ENCODE data around the gene SLC50A1. TPM values are rescaled to one million over a fixed set of nuclear protein-coding genes. Genes with fewer than 3 reads are reported as not detected.

The SLC50A1 gene
- total and polyA plus RNA-seq, 2 of the 8 experiments (the other 6 are each of a cell fraction or from before 2014, with no cell fraction given): 36.5 to 90.8 TPM

- peak; percentile 54 to 69 for TF ChIP-seq RAD21 (IDR thresholded peaks at IDR 0.05 in 1 of 2, conservative IDR thresholded peaks at IDR 0.05 in 1 of 2; ENCODE audit: low read depth in 2 of 2, low read length in 2 of 2)
- no peak for TF ChIP-seq SUZ12 (IDR thresholded peaks at IDR 0.05; ENCODE audit: low read length)
- no peak for TF ChIP-seq NRF1 (IDR thresholded peaks at IDR 0.05; ENCODE audit: low read depth, low read length)
Observed at GRCh38 chr1:155093911-155094621, 41.6 kb upstream of the SLC50A1 start (continued).
